ENCODE results near the gene ITCH. TPM values are rescaled to one million over a fixed set of nuclear protein-coding genes. Genes with fewer than 3 reads are reported as not detected.

ITCH gene
- total RNA-seq, 1 experiment from 2014 or later: 138 TPM

DNA sequence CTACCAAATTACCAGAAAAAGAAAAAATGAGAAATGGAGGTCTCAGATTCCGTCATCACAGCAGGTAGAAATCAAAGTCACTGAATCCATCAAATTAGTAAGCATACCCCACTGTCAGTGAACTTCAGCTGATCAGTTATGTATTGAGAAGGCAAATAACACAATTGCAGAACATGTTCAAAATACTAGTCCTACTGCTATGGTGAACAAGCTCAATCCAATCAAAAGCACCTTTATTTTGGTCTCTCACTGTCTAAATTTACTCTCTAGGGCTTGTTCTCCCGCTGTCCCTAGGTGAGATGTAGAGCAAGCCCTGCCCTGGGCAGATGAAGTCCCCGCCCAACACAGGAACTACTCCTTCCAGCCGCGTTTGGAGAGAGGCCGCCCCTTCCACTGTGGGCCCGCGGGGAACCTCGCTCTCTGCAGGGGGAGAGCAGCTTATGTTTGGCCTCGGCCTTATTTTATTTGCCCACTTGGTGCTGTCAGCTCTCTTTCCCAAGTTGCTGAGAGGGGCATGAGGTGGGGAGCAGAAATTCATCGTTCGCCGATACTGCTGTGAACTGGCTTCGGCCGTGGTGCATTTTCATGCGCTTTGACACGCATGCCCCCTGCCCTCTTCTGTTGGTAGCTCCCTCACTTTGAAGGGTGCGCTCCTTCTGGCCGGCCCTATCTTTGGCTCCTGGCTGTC is 181.2 kb downstream of the ITCH start:
- BruUV-seq (replicated peaks): no TSS peak
- Mint-ChIP-seq H3K4me1 (ENCODE audit: low read depth, unreplicated experiment) (peaks cover 8% of the 10 kb centered on the region), H3K27me3 (ENCODE audit: insufficient read depth, unreplicated experiment) (no peaks in the 10 kb centered on the region), H3K27ac (ENCODE audit: unreplicated experiment) (no peak overlapping the region), H3K4me3 (ENCODE audit: unreplicated experiment) (no peak overlapping the region), H3K36me3 (ENCODE audit: insufficient read depth, unreplicated experiment) (peaks cover 65% of the 10 kb centered on the region), H3K9me3 (ENCODE audit: unreplicated experiment) (no peaks in the 10 kb centered on the region)
- H3K4me1 ChIP-seq: no peaks in the 10 kb centered on the region
- intact Hi-C loops (cut with micrococcal nuclease; ENCODE audit: unreplicated experiment): no loop called here
- DNase-seq: no peak
- TF ChIP-seq, protein P1, sequence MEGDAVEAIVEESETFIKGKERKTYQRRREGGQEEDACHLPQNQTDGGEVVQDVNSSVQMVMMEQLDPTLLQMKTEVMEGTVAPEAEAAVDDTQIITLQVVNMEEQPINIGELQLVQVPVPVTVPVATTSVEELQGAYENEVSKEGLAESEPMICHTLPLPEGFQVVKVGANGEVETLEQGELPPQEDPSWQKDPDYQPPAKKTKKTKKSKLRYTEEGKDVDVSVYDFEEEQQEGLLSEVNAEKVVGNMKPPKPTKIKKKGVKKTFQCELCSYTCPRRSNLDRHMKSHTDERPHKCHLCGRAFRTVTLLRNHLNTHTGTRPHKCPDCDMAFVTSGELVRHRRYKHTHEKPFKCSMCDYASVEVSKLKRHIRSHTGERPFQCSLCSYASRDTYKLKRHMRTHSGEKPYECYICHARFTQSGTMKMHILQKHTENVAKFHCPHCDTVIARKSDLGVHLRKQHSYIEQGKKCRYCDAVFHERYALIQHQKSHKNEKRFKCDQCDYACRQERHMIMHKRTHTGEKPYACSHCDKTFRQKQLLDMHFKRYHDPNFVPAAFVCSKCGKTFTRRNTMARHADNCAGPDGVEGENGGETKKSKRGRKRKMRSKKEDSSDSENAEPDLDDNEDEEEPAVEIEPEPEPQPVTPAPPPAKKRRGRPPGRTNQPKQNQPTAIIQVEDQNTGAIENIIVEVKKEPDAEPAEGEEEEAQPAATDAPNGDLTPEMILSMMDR (IDR thresholded peaks at IDR 0.05; ENCODE audit: insufficient read depth in 1 of 2, low read depth in 1 of 2, low read length in 1 of 2, severe bottlenecking in 1 of 2, unreplicated experiment in 1 of 2): no peak
- H3K27me3 ChIP-seq (replicated peaks; ENCODE audit: control insufficient read depth, insufficient read depth, low read length): no peaks in the 10 kb centered on the region
- ChIA-PET CTCF (interaction anchor here (0.6 to 1.0 kb wide), 4 partner anchors 19 to 334 kb away, joined by 3 to 6 read pairs (median 4); no protein-coding TSS in a partner anchor), POLR2A (no interaction called here)
- H3K4me3 ChIP-seq (ENCODE audit: low read depth, low read length): no peak overlapping the region
- H3K9me3 ChIP-seq: no peaks in the 10 kb centered on the region
- H3K36me3 ChIP-seq (ENCODE audit: control insufficient read depth, insufficient read depth, low read length): peaks cover 4% of the 10 kb centered on the region; the same call in 1 of the 2 replicates

DNA sequence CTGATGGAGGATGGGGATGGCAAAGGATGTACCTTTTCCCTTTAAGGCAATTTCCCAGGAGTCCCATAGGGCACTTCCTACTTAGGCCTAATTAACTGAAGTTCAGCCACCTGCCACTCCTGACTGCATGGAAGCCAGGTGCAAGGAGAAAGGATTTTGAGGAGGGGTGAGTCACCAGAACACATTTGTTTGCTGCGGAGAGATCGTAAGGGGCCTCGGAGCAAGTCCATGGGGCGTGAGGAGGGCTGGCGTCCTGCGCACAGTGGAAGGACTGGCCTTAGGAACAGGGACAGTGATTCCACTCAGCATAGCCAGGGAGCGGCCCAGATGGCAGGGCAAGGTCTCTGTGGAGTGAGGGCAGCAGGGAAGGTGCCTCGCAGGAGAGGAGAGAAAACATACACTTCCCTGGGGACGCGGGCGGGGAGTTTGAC is 183.7 kb downstream of the ITCH start:
- H3K9me3 Mint-ChIP-seq (ENCODE audit: unreplicated experiment): no peaks in the 10 kb centered on the region
- DNase-seq: peak in 1 of 2 experiments; percentile 42
- H3K27ac Mint-ChIP-seq (ENCODE audit: unreplicated experiment): peak overlapping the region; percentile 28
- Histone ChIP-seq H3K27me3 (replicated peaks; ENCODE audit: control insufficient read depth, insufficient read depth, low read length) (no peaks in the 10 kb centered on the region), H3K36me3 (ENCODE audit: control insufficient read depth, insufficient read depth, low read length) (no peaks in the 10 kb centered on the region), H3K4me3 (ENCODE audit: low read depth, low read length) (no peak overlapping the region), H3K9me3 (no peaks in the 10 kb centered on the region), H3K4me1 (no peaks in the 10 kb centered on the region)
- no peaks in the 10 kb centered on the region for H3K27me3 Mint-ChIP-seq (ENCODE audit: insufficient read depth, unreplicated experiment)
- H3K4me3 Mint-ChIP-seq (ENCODE audit: unreplicated experiment): peak overlapping the region; percentile 11
- H3K36me3 Mint-ChIP-seq (ENCODE audit: insufficient read depth, unreplicated experiment): peaks cover 46% of the 10 kb centered on the region
- ChIA-PET POLR2A (no interaction called here), CTCF (interaction anchor here (0.7 kb wide), 1 partner anchor 234 kb away, joined by 6 read pairs; no protein-coding TSS in a partner anchor)
- intact Hi-C loops (cut with micrococcal nuclease; ENCODE audit: unreplicated experiment): loop anchor here (5.0 kb wide), 1 partner anchor 354 kb away; no protein-coding TSS in a partner anchor
- H3K4me1 Mint-ChIP-seq (ENCODE audit: low read depth, unreplicated experiment): peaks cover 8% of the 10 kb centered on the region
- BruUV-seq (replicated peaks): no TSS peak
- TF ChIP-seq, protein P1 (IDR thresholded peaks at IDR 0.05; ENCODE audit: insufficient read depth in 1 of 2, low read depth in 1 of 2, low read length in 1 of 2, severe bottlenecking in 1 of 2, unreplicated experiment in 1 of 2): no peak

DNA sequence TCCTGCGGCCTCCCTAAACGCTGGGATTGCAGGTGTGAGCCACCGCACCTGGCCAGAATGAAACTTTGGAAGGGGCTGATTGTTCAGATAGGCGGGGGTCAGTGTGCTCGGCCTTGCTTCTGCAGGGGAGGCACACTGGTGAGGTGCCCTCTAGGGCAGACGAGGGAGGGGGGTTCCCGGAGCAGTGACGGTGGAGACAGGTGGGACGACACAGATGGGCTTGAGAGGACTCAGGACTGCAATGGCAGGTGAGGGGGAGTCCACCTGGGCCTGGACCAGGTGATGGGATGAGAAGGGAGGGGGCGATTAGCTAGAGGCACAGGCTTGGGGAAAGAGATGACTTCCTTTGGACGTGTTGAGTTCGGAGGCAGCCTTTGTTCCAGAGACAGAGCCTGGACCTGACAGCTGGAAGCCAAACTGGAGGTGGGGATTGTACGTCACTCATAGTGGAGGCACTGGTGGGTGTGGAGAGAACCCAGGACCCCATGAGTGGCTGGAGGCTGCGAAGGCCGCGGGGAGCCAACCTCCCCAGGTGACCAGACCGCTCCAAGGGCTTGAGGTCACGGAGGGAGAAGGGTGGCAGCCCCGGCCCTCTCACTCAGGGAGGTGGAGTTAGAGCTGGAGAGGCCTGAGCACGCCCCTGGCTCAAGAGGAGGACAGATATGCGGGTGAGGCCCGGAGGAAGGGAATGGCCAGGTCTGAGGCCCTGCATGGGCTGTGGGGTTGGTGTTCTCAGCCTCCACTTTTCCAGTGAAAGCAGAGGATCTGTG is 185.0 kb downstream of the ITCH start:
- ChIA-PET CTCF (interaction anchor here (0.5 to 0.8 kb wide), 3 partner anchors 10 to 358 kb away, joined by 3 to 8 read pairs (median 3); no protein-coding TSS in a partner anchor), POLR2A (no interaction called here)
- TF ChIP-seq, protein P1 (IDR thresholded peaks at IDR 0.05; ENCODE audit: insufficient read depth in 1 of 2, low read depth in 1 of 2, low read length in 1 of 2, severe bottlenecking in 1 of 2, unreplicated experiment in 1 of 2): no peak
- Mint-ChIP-seq H3K9me3 (ENCODE audit: unreplicated experiment) (no peaks in the 10 kb centered on the region), H3K27me3 (ENCODE audit: insufficient read depth, unreplicated experiment) (no peaks in the 10 kb centered on the region), H3K4me1 (ENCODE audit: low read depth, unreplicated experiment) (peaks cover 8% of the 10 kb centered on the region), H3K36me3 (ENCODE audit: insufficient read depth, unreplicated experiment) (peaks cover 43% of the 10 kb centered on the region), H3K4me3 (ENCODE audit: unreplicated experiment) (no peak overlapping the region), H3K27ac (ENCODE audit: unreplicated experiment) (peak overlapping the region; percentile 23)
- H3K36me3 ChIP-seq (ENCODE audit: control insufficient read depth, insufficient read depth, low read length): no peaks in the 10 kb centered on the region
- DNase-seq: no peak
- H3K4me3 ChIP-seq (ENCODE audit: low read depth, low read length): no peak overlapping the region
- no peaks in the 10 kb centered on the region for H3K4me1 ChIP-seq
- no TSS peak for BruUV-seq (replicated peaks)
- intact Hi-C loops (cut with micrococcal nuclease; ENCODE audit: unreplicated experiment): loop anchor here (5.0 kb wide), 1 partner anchor 356 kb away; no protein-coding TSS in a partner anchor
- no peaks in the 10 kb centered on the region for H3K27me3 ChIP-seq (replicated peaks; ENCODE audit: control insufficient read depth, insufficient read depth, low read length)
- H3K9me3 ChIP-seq: no peaks in the 10 kb centered on the region
